ENCODE data around the gene GALK1.

GALK1 gene

DNA sequence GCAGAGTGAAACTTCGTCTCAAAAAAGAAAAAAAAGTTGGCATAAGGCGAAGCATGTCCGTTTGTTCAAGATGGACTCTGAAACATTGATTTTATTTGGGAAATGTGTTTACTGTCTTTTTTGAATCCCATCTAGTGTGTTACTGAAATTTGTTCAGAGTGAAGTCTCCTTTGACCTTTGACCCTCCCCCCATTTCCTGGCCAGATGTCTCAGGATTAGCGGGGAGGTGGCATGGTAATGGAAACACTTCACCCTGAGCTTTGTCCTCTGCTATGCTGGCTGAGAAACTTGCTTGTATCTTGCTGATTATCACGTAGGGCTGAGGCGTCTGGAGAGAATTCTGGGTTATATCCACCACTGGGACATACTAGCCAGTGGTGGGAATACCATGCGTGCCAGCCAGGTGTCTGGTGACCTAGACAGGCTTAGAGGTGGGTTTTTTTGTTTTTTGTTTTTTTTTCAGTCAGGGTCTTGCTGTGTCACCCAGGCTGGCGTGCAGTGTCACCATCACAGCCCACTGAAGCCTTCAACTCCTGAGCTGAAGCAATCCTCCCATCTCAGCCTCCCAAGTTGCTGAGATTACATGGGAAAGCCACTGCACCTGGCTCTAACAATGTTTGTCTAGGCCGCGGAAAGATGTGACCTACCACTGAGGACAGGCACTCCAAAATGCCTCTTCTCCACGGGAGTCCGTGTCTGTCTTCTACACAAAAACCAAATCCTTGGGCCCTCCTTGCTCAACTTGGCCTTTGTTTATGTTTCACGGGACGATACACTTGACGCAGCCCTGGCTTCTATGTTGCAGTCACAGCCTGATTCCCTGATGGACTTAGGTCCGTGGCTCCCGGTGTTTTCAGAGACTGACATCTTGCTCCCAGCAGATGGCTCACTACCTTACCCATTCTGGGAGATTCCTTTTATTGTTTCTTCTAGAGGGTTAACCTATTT, 6.6 kb upstream of the GALK1 start:
- no peak overlapping the region for H3K27ac ChIP-seq
- intact Hi-C loops (cut with DNase I; ENCODE audit: low total_unique reads): no loop called here
- TF ChIP-seq CTCF (IDR thresholded peaks at IDR 0.05): no peak
- H3K4me1 ChIP-seq: peaks cover 0 to 20% (median 16%) of the 10 kb centered on the region in 4 donors
- no peaks in the 10 kb centered on the region for H3K9me3 ChIP-seq
- no peaks in the 10 kb centered on the region for H3K27me3 ChIP-seq
- DNase-seq: peak in 1 of 2 donors; percentile 34
- H3K4me3 ChIP-seq: no peak overlapping the region
- peaks cover 20 to 31% (median 26%) of the 10 kb centered on the region in 3 donors for H3K36me3 ChIP-seq

DNA sequence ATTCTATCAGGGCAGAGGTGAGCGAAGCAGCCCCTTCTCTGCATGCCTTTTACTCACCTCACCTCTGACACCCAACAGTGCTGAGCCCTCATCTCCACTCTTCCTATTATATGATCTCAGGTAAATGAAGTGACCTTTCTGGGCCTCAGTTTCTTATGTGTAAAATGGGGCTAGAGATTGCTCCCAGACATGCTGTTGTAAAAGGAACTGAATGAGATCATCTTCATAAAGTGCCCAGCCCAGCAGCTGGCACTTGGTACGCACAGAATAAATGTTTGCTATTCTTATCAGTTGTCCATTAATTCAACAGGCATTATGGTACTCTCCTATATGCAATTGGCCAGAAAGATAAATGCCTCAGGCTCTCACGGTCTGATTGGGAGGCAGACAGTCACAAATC, 4.5 kb upstream of the GALK1 start:
- H3K27ac ChIP-seq: no peak overlapping the region
- no peaks in the 10 kb centered on the region for H3K9me3 ChIP-seq
- H3K27me3 ChIP-seq: no peaks in the 10 kb centered on the region
- intact Hi-C loops (cut with DNase I; ENCODE audit: low total_unique reads): no loop called here
- TF ChIP-seq CTCF (IDR thresholded peaks at IDR 0.05): no peak
- H3K4me1 ChIP-seq: peaks cover under 1 to 8% (median under 1%) of the 10 kb centered on the region in 4 donors
- DNase-seq: no peak
- no peak overlapping the region for H3K4me3 ChIP-seq
- H3K36me3 ChIP-seq: peaks cover 3 to 10% (median 9%) of the 10 kb centered on the region in 3 donors

DNA sequence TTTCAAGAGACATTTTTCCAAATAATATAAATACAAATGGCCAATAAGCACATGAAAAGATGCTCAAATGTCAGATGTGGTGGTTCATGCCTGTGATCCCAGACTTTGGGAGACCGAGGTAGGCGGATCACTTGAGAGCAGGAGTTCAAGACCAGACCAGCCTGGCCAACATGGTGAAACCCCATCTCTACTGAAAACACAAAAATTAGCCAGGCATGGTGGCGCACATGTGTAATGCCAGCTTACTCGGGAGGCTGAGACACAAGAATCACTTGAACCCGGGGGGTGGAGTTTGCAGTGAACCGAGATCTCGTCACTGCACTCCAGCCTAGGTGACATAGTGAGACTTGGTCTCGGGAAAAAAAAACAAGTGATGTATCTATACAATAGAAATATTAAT, 2.9 kb upstream of the GALK1 start:
- no peaks in the 10 kb centered on the region for H3K27me3 ChIP-seq
- no peak for DNase-seq
- H3K4me3 ChIP-seq: no peak overlapping the region
- H3K27ac ChIP-seq: no peak overlapping the region
- H3K4me1 ChIP-seq: peaks cover 7 to 25% (median 13%) of the 10 kb centered on the region in 4 donors
- H3K9me3 ChIP-seq: no peaks in the 10 kb centered on the region
- no peak for TF ChIP-seq CTCF (IDR thresholded peaks at IDR 0.05)
- intact Hi-C loops (cut with DNase I; ENCODE audit: low total_unique reads): no loop called here
- H3K36me3 ChIP-seq: peaks cover 0 to 2% (median 0%) of the 10 kb centered on the region in 3 donors

DNA sequence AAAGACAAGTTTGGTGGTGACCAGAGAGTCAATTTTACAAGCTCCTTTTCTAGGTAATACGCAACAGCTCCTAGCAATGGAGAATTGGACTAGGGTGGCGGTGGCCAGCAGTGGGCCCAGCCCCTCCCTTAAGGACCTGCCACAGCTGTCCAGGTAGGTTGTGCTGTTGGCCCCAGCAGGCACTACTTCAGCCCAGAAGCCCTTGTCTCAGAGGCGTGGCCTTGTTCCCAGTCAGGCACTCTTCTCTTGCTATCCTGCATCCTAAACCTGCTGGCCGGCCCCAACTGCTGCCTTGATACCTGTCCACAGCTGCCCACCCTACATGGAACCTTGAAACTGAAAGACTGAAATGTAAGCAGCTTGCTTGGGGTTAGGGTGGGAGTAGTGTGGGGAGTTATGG, 989 bp upstream of the GALK1 start:
- no peaks in the 10 kb centered on the region for H3K9me3 ChIP-seq
- no peak overlapping the region for H3K4me3 ChIP-seq
- intact Hi-C loops (cut with DNase I; ENCODE audit: low total_unique reads): no loop called here
- H3K36me3 ChIP-seq: peaks cover 0 to 9% (median 0%) of the 10 kb centered on the region in 3 donors
- TF ChIP-seq CTCF (IDR thresholded peaks at IDR 0.05): no peak
- no peak for DNase-seq
- peak overlapping the region in 1 of 2 donors; percentile 90 for H3K27ac ChIP-seq
- no peaks in the 10 kb centered on the region for H3K27me3 ChIP-seq
- H3K4me1 ChIP-seq: peaks cover 7 to 26% (median 13%) of the 10 kb centered on the region in 4 donors

GRCh38 chr17:75764417-75764710, 628 bp downstream of the GALK1 start:
- no peaks in the 10 kb centered on the region for H3K9me3 ChIP-seq
- peak in 1 of 2 experiments; percentile 52 for TF ChIP-seq CTCF (IDR thresholded peaks at IDR 0.05)
- intact Hi-C loops (cut with DNase I; ENCODE audit: low total_unique reads): loop anchor here (5.0 kb wide), 1 partner anchor 128 kb away; no protein-coding TSS in a partner anchor
- peak overlapping the region; percentile 58 to 73 for H3K4me3 ChIP-seq
- H3K4me1 ChIP-seq: peaks cover 7 to 26% (median 13%) of the 10 kb centered on the region in 4 donors
- peak overlapping the region; percentile 76 to 90 for H3K27ac ChIP-seq
- no peaks in the 10 kb centered on the region for H3K27me3 ChIP-seq
- peaks cover 0 to 19% (median 4%) of the 10 kb centered on the region in 3 donors for H3K36me3 ChIP-seq
- DNase-seq: no peak

All from tibial artery (tissue), 4 donors.